GM18526 (cell line): ENCODE measurements around the gene BCL2.

ENCODE experiments used
- POLR2A ChIP-seq: IDR thresholded peaks from 3 replicates; pipeline ENCODE4 v1.6.1; 2011; ENCODE audit not compliant: insufficient read length; ENCODE audit errors: extremely low read depth

BCL2 gene

DNA sequence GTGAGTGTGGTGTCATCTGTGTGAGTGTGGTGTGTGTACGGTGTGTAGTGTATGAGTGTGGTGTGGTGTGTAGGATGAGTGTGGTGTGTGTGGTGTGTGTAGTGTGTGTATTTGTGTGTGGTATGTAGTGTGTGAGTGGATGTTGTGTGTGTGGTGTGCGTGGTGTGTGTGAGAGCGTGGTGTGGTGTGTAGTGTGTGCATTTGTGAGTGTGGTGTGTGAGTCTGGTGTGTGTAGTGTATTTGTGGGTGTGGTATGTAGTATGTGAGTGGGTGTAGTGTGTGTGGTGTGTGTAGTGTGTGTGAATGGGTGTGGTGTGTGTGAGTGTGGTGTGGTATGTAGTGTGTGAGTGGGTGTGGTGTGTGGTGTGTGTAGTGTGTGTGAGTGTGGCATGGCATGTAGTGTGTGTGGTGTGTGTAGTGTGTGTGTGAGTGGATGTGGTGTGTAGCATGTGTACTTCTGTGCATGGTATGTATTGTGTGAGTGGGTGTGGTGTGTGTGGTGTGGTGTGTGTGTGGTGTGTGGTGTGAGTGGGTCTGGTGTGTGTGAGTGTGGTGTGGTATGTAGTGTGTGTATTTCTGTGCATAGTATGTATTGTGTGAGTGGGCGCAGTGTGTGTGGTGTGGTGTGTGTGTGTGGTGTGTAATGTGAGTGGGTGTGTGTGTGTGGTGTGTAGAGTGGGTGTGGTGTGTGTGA, 227.8 kb downstream of the BCL2 start:
- no peak for TF ChIP-seq POLR2A

DNA sequence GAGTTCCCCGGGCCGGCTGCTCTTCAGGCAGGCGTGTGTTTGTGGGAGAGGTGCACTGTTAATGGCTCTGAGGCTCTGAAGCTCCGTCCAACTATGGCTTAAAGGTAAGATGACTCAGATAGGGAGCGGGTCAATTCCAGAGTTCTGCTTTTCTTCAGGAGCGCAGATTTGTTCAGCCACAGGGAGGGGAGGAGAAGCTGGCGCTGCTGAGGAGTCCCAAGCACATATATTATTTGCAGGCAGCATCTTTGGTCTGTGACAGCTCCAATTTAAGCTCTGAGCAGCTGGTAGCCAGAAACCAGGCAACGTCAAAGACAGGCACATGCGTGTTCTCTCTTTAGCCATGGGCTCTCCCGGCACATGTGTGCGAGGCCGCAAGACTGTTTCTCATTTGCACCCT, 229.2 kb downstream of the BCL2 start:
- no peak for TF ChIP-seq POLR2A

DNA sequence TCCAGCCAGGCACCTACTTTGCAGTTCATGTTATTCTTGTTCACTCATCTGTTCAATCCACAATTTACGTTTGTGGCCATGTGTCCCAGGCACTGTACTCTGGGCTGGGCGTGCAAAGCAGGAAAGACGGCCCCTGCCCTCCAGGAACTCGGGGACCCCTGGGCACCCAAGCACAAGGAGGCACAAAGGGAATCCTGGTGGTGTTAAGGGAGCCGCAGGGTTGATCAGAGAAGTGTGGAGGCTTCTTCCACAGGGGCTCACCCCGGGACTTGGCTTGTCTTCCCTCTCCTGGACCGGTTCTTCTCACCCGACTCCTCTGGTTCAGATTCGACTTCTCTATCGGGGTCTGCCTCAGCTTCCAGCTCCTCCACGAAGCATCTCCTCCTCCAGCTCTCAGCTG, 230.5 kb downstream of the BCL2 start:
- TF ChIP-seq POLR2A = no peak

DNA sequence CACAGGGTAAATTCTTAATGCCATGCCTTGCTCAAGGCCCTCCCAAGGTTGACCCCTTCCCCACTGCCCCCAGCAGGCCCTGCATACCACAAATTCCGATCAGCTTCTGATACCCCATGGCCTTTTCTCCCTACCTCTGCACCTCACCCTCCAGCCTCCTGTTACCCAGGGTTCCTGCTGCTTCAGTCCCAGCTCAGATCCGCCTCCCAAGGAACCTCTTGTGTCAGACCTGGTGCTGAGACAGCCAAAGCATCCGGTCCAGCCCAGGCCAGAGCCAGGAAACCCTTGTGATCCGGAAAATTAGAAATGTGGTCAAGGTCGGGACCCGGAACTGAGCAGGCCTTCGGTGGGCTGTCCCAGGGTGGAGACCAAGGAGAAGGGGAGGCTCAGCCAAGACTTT, 231.3 kb downstream of the BCL2 start:
- TF ChIP-seq POLR2A = no peak

DNA sequence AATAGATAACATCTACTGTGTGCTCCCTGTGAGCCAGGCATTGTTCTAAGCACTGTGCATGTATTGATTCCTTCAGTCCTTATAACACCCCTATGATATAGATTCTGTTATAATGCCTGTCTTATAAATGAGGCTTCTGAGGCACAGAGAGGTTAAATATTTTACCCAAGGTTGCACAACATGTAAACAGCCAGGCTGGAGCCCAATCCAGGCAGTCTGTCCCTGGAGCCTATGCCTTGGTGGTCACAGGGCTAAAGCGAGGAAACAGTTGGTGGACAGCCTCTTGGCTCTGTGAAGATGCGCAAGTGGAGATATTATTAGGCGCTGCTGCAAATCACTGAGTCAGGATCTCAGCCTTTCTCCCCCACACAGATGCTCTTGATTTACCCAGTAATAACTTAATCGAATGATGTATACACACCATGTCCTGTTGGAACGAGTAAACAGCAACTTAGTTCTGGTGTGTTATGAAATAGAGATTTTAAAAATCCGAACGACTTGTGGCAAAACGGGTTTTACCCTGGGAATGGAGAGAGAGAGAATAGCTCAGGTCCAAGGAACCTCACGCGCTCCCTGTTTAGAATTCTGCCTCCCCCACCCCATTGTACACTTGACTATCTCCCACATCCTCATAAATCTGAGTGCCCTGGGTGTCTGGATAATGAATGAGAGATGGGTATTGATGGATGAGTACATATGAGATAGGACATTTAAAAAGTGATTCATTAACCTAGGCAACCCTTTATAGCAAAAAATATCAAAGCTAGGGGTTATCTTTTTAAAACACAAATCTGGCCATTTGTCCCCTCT, 231.9 kb downstream of the BCL2 start:
- no peak for TF ChIP-seq POLR2A

DNA sequence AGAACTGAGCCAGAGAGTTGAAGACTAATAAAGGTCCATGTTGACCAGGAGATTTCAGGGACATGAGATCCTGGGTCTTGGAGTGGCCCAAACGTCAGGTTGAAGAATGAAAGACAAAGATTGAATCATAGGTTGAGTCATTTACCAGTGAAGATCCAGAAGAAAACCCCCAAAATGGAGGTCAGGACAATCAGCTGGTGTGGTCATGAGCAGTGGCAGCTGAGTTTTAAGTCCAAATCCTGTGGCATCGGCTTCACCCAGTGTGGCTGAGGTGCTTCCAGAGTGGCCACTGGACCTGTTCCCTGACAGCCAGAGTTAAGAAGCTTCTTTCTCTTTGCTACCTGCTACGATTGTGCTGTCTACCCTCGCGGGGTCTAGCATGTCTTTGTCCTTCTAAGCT, 234.0 kb downstream of the BCL2 start:
- TF ChIP-seq POLR2A = no peak

DNA sequence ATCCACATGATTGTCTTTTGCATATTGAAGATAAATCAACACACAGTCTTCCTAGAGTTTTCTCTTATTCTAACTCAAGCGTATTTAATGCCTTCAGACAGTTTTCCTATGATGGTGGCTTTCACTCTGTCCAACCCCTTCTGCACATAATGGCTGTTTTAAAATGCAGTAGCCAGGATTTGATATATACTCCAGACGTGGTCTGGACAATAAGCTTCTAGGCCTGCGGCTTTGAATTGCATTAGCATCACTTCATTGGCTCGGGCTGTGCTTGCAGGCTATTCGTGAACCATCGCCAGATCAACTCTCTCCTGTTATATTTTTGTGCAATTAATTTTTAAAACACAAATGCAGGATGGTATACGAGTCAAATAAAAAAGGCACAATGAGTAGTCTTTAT, 235.3 kb downstream of the BCL2 start:
- TF ChIP-seq POLR2A = no peak

DNA sequence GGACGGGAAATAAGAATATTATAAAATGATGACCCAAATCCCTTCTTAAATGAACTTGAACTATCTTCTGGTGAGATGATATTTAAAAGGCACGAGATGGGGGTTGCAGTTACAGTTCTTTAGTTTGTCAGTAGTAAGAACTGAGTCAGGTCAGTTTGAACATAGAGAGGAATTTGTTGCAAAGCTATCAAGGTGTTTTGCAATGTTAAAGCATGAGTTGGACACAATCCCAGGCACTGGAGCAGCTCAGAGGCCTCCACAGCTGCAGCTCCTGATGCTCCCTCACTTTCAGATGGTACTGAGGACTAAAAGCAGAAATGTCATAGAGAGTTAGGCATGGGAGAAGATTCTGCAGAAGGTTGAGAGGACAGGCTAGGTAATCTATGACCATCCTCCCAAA, 236.0 kb downstream of the BCL2 start:
- TF ChIP-seq POLR2A = no peak

DNA sequence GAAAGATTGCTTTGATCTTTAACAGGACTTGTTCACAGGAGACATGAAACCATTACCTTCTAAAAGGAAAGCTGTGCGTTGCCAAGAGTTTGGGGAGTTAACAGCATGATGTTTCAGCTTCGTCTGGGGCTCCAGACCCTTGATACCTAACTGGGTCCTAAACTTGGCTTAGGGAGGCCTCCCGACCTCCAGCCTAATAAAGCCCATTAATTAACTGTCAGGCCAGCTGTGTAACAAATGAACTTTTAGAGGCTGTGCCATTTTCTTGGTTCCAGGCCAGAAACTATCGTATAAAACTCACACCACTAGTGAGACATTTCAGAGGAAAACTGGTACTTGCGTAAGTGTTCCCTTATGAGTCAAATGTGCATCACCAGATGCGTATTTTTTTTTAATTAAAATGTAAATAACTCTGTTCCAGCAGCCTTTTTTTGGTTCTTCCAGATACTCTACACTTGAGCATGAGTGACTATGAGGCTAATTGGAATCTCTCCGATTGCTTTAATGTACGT, 236.5 kb downstream of the BCL2 start:
- no peak for TF ChIP-seq POLR2A

DNA sequence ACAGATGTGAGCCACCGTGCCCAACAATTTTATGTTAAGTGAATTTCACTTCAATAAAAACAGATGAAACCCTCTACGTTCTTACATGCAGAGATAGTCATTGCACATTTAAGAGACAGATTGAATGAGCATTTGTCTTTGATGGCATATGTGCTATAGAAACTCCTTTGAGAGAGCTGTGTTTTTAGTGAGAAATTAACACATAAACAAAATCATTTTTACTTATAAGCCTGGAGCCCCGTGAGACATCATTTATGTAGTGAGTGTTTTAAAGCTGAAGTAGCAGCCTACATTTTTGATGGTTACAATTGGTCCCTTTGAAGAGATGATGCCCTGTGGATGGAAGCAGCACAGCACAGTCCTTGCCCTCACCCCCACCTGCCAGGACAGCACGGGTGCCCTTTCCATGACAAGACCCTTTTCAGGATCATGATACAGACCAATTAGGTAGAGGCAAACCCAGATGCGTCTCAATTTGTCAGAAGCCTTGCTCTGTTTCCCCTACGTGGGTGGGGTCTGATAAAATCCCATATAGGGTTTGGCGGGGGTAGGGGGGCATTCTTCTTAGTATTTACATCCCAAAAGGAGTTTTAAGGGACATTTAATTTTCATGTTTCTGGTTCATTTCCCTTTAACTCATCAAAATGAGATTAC, 237.1 kb downstream of the BCL2 start:
- no peak for TF ChIP-seq POLR2A

DNA sequence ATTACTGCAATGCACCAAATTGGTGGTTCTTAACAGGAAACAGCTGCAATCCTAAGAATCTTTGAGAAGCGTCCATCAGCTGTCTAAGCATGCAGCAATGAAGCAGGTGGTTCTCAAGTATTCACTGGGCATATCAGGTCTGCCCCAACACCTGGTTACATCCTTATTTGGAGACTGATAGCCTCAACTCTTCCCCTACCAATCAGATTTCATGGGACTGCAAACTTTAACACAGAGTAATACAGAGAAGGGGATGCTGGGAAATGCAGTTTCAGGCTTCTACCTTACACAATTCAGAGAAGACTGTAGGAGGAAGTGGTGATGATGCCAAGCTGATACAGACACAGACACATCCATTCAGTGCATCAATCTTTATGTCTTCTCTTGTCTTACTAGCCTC, 240.5 kb downstream of the BCL2 start:
- no peak for TF ChIP-seq POLR2A

DNA sequence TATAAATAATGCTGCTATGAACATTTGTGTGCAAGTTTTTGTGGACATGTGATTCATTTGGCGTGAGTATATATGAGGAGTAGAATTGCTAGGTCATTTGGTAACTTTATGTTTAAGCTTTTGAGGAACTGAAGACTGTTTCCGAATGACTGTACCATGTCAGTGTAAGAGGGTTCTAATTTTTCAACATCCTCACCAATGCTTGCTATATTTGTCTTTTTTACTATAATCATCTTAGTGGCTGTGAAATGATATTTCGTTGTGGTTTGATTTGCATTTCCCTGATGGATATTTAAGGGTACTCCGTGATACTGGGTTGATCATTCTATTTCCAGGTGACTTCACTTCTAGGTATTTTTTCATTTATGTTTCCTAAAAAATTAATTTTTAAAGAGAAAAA, 241.1 kb downstream of the BCL2 start:
- TF ChIP-seq POLR2A = no peak

DNA sequence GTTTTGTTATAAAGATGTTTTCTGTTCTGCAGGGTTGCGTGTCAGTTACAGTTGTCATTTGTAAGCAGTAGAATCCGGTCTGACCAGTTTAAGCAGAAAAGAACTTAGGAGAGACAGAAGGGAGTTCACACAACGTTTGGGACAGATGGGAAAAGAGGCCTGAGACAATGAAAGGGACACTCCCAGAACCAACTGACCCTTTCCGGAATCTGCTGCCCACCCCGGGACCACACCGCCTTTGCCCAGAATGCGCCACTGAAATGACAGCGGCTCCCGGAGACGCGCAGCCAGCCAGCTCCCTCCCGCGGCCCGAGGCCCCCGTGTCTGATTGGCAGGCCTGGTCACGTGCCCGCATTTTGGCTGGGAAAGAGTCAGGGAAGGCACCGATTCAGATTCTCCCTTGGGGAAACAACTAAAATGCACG, 244.6 kb downstream of the BCL2 start:
- peak; percentile 54 for TF ChIP-seq POLR2A

DNA sequence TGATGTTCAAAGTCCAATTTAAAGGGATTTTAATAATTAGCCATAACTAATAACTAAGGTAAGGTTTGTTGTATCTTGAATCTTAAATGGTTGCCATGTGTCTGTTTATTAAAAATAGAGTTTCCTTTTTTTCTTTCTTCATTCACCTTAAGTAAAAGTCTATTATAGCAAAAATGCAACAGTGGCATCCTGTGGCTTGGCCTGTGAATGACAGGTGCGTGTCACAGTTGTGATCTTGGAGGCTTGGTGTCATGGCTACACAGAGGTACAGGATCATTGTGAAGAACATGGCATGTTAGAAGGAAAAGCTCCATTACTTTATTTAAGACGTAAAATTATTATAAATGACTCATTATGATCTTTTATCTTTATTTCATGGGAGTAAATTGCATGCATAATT, 246.1 kb downstream of the BCL2 start:
- TF ChIP-seq POLR2A = no peak
